Activated CD8-positive, alpha-beta memory T cell treated with anti-CD3 and anti-CD28 coated beads for 24 hours (primary cell): Measurements from ENCODE around the gene WWOX.
"Not testable (repeated sequence)": the region's sequence is repeated elsewhere in the genome, so short reads cannot be mapped to it uniquely, and the experiment has no call there.

ENCODE experiments used
- DNase-seq: peaks from one replicate; pipeline ENCODE4 v3.0.0-alpha.2; 2020

Gene WWOX

GRCh38 chr16:79210607-79211006 is 1111.2 kb downstream of the WWOX start:
- no peak for DNase-seq

- peak; percentile 38 for DNase-seq
These were observed 1112.1 kb downstream of the WWOX start for GRCh38 chr16:79211586-79211985.

- peak; percentile 40 for DNase-seq
These were observed 1112.8 kb downstream of the WWOX start for GRCh38 chr16:79212114-79212791.

- DNase-seq, result no peak
These were observed 1113.8 kb downstream of the WWOX start for GRCh38 chr16:79213214-79213613.

GRCh38 chr16:79215289-79215688 is 1115.8 kb downstream of the WWOX start:
- peak; percentile 15 for DNase-seq

- DNase-seq, result peak; percentile 50
These were observed 1118.0 kb downstream of the WWOX start for GRCh38 chr16:79217375-79218011.

GRCh38 chr16:79218351-79218750 is 1118.9 kb downstream of the WWOX start:
- DNase-seq, result peak; percentile 9

GRCh38 chr16:79225994-79226393 is 1126.5 kb downstream of the WWOX start:
- not testable (repeated sequence) for DNase-seq

- DNase-seq, result no peak
These were observed 1129.9 kb downstream of the WWOX start for GRCh38 chr16:79229361-79229760.

GRCh38 chr16:79245700-79246099 is 1146.2 kb downstream of the WWOX start:
- DNase-seq, result not testable (repeated sequence)

- DNase-seq, result no peak
These were observed 1147.9 kb downstream of the WWOX start for GRCh38 chr16:79247386-79247785.

- no peak for DNase-seq
These were observed 1148.9 kb downstream of the WWOX start for GRCh38 chr16:79248351-79248750.

GRCh38 chr16:79250502-79251098 is 1151.1 kb downstream of the WWOX start:
- DNase-seq, result no peak

- DNase-seq, result no peak
These were observed 1153.7 kb downstream of the WWOX start for GRCh38 chr16:79253100-79253631.

- no peak for DNase-seq
These were observed 1158.6 kb downstream of the WWOX start for GRCh38 chr16:79257953-79258490.

GRCh38 chr16:79260890-79261289 is 1161.4 kb downstream of the WWOX start:
- DNase-seq, result not testable (repeated sequence)

GRCh38 chr16:79261481-79261940 is 1162.1 kb downstream of the WWOX start:
- DNase-seq, result peak; percentile 73

GRCh38 chr16:79261944-79262552 is 1162.6 kb downstream of the WWOX start:
- no peak for DNase-seq
